Activated effector memory CD4-positive, alpha-beta T cell treated with anti-CD3 and anti-CD28 coated beads, Interleukin-2, amount 50 U/mL, for 16 hours (primary cell): ENCODE measurements around the gene DUSP21.
"Not testable (repeated sequence)": the region's sequence is repeated elsewhere in the genome, so short reads cannot be mapped to it uniquely, and the experiment has no call there.

Source experiments
- DNase-seq: peaks from one replicate; pipeline ENCODE4 v3.0.0-alpha.2; 2020

The DUSP21 gene

DNA sequence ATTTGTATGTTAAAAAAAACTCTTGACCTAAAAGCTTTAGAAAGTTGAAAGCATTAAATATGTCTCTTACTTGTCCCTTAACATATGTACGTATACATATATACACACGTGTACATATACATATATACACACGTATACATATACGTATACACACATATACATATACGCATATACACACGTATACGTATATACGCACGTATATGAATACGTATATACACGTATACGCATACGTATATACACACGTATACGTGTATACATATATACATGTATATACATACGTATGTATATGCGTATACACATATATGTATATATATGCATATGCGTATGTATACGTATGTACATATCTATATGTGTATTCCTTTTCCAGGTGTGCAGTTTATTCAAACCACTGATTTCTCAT lies 32.9 kb downstream of the DUSP21 start:
- no peak for DNase-seq

DNA sequence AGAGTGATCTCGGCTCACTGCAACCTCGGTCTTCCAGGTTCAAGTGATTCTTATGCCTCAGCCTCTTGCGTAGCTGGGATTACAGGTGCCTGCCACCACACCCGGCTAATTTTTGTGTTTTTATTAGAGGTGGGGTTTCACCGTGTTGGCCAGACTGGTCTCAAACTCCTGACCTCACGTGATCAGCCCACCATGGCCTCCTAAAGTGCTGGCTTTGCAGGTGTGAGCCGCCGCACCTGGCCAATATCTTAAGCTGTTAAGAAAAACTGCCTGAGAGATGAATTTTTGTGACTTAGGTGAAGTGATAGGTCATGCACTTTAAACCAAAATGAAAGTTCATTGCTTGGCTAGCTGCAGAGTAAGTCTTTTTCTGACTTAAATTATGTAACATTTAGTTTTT lies 35.0 kb downstream of the DUSP21 start:
- no peak for DNase-seq

- DNase-seq = no peak
Measured at GRCh38 chrX:44881549-44881948, 37.7 kb downstream of the DUSP21 start.

DNA sequence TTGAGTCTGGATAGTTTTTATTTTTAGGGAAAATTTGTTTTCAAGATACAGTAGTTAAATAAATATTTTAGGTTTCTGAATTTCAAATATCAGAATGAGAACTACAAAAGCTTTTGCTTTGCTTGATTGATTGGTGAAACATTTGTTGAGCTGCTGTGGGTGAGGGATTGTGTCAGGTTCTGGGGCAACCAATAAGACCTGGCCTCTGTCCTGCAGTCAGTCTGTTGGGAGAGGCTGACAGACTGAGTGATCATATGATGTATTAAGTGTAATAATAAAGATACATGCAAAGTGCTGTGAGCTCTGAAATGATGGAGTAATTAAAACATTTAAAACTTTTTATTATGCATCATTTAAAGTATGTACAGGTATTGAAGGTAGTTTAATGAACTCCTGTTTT lies 38.8 kb downstream of the DUSP21 start:
- DNase-seq = no peak

DNA sequence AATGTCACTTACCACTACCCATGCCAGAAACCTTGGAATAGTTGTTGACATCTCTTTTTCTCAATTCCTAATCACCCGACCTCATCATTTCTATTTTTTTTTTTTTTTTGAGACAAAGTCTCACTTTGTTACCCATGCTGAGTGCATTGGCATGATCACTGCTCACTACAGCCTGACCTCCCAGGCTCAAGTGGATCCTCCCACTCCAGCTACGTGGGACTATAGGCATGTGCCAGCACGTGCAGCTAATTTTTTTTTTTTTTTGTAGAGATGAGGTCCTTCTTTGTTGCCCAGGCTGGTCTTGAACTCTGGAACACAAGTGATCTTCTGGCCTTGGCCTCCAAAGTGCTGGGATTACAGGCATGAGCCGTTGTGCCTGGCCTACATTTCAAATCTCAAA lies 41.1 kb downstream of the DUSP21 start:
- DNase-seq = no peak

DNA sequence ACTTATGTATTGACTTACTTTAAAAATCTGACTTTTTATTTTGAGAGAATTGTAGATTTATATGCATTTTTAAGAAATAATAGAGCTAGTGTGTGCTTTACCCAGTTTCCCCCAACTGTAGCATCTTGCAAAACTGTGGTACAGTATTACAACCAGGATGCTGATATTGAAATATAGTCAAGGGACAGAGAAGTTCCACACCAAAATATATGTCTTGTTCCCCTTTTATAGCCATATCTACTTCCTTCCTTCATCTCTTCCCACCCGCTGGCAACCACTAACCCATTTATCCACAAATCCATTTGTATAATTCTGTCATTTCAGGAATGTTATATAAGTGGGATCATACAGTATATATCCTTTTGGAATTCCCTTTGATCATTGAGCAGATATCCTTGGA lies 46.0 kb downstream of the DUSP21 start:
- no peak for DNase-seq

GRCh38 chrX:44890247-44890646 lies 46.4 kb downstream of the DUSP21 start:
- DNase-seq = no peak

- DNase-seq = not testable (repeated sequence)
Measured at GRCh38 chrX:44890687-44891086, 46.9 kb downstream of the DUSP21 start.

- DNase-seq = no peak
Measured at GRCh38 chrX:44891642-44892041, 47.8 kb downstream of the DUSP21 start.
